GM19240 (cell line): Measurements from ENCODE around the gene VPS33B.
"Not testable (repeated sequence)": the region's sequence is repeated elsewhere in the genome, so short reads cannot be mapped to it uniquely, and the experiment has no call there.

Source experiments
- DNase-seq: peaks from one replicate; pipeline ENCODE4 v3.0.0; 2011; ENCODE audit warnings: low spot score; ENCODE audit not compliant: insufficient read length

VPS33B gene

DNA sequence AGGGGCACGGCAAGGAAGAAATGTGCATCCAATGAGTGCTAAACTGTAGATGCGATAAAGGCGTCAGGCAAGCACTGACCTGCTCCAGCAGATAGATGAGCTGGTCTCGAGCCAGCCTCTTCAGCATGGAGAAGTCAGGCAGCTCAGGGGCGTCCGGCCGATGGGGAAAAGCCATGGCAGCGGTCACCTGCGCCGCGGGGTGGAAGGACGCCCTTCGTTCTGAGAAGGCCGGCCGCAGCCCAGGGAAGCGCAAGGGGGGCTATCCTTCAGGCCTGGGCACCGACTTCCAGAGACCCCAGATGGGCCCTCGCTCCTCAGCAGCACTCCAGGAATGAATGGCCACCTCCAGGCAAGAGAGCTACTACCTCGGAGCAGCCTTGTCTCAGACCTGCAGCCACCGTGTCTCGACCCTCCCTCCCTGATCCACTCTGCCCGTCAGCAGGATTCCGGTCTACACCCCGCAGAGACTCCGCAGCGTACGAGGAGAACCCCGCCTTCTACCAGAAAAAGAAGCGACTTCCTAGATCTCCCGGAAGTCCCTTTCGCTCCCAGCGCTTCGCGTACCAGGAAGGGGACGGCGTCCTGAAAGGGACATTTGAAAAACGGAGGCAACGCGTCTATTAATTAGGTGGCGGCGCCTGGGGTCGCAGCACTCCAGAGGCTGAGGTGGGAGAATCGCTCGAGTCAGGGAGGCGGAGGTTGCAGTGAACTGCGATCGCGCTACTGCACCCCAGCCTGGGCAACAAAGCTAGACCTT is at the start of gene VPS33B:
Gene VPS33B, minus strand, starts transcription at position 520 of the 757 bp plus-strand sequence. Its CDS starts 345 bp downstream, at position 175.
- peak; percentile 27 for DNase-seq

DNA sequence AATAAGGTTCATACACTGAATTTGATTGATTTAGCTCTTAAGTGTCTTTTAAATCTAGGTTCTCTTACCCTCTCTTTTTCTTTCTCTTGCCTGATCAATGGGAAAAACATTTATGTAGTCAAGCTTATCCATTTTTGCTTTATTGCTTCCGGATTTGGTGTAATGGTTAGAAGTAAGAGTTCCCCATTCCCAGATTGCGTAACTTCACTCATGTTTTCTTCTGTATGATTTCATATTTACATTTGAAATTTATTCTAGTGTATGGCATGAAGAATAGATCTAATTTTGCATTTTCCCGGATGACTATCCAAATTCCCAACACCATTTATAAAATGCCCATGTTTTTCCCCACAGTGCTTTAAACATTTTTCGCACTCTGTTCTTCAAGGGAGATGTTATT is 49.8 kb upstream of the VPS33B start:
- DNase-seq = no peak

DNA sequence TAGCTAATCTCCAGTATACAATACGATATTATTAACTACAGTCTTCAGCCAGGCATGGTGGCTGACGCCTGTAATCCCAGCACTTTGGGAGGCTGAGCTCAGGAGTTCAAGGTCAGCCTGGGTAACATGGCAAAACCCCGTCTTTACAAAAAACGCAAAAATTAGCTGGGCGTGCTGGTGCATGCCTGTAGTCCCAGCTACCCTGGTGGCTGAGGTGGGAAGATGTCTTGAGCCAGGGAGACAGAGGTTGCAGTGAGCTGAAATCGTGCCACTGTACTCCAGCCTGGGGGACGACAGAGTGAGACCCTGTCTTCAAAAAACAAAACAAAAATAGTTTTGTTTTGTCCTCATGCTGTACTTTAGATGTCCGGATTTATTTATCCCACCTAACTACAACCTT is 48.5 kb upstream of the VPS33B start:
- DNase-seq = no peak

DNA sequence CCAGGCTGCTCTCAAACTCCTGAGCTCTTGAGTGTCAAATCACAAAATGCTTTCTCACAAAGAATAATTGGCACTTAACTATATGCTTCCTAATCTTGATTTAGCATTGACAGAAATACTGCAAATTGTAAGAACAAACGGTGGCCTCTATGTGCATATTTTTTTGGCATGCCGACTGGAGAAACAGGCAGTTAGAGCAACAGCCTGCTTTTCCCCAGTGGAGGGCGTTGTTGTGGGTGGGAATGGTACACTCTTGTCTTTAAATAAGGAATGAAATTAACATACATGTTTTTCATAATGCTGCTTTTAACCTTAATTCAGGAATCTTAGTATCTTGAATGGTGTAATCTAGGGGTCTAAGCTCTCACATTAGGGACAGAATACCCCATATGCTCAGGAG is 46.6 kb upstream of the VPS33B start:
- no peak for DNase-seq

DNA sequence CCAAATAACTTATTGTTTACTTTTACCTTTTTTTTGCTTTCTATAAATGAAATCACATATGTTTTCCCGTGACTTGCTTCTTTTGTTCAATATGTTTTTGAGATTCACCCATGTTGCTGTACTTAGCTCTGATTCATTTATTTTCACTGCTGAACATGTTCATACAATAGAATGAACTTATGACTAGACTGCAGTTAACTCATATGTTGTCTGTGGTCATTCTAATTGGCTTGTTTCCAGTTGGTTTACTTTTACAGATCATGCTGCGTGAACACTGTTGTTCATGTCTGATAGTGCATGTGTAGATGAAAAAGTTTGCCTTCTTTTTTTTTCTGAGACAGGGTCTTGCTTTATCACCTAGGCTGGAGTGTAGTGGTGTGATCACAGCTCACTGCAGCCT is 46.0 kb upstream of the VPS33B start:
- DNase-seq = no peak

DNA sequence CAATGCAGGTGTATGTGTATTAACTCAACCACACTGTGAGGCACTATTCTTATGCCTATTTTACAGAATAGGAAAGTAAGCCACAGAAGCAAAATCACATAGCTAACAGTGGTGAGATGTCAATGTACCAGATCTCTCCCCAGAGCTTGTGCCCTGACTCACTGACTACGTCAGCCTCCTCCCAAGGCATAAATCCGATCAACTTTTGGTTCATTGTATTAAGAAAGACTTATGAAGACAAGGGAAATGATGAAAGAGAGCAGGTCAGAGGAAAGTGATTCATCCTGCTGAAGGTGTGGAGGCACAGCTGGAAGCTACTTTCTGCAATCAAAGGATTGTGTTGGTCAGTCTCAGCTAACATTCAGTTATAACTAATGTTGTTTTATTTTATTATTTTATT is 44.6 kb upstream of the VPS33B start:
- no peak for DNase-seq

DNA sequence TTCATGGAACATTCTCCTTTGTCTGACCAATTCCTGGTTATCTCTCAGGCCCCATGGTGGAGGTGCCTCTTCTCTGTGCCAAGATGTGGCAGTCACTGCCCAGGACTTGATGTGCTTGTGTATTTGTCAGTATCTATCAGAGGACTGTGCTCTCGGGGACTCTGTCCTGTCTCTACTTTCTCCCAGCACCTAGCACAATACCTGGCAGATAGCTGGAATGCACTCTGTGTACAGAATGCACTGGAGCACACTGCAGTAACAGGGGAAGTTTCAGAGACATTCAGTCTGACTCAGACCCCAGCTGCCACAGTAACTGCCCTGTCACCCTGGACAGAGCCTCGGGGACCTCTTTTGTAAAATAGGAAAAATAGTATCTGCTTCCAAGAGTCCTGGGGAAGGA is 43.1 kb upstream of the VPS33B start:
- no peak for DNase-seq

DNA sequence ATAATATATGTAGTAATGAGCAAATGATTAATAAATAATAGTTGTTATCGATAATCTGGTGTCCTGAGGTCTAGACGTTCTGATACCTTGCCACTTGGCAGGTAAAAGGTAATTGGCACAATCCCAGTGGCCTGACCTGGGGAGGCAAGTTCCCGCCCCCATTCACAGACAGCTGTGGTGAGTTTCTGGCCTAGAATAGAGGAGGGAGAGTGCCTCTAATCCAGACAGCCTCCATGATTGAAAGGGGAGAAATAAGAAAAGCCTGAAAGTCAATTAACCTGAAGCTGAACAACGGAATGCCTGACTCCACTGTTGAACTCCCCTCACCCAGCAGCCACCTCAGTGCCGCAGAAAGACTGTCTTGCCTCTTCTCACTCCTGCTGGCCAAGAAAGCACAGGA is 39.6 kb upstream of the VPS33B start:
- no peak for DNase-seq

DNA sequence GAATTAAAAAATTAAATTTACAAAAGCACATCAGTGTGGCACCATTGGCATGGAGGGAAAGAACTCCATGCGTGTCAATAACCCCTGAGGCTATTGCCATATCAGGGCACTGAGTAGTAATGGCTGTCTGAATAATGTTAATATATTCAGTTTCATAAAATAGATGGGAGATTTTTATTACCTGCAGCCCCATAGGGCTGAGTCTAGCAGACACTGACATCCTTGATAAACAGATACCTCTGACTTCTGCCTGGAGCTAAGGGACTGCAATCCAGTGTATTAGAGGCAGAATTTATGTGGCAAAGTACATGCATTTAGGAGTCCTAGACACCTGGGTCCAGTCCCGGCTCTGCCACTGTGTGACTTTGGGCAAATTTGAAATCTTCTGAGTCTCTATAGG is 38.8 kb upstream of the VPS33B start:
- DNase-seq = no peak

DNA sequence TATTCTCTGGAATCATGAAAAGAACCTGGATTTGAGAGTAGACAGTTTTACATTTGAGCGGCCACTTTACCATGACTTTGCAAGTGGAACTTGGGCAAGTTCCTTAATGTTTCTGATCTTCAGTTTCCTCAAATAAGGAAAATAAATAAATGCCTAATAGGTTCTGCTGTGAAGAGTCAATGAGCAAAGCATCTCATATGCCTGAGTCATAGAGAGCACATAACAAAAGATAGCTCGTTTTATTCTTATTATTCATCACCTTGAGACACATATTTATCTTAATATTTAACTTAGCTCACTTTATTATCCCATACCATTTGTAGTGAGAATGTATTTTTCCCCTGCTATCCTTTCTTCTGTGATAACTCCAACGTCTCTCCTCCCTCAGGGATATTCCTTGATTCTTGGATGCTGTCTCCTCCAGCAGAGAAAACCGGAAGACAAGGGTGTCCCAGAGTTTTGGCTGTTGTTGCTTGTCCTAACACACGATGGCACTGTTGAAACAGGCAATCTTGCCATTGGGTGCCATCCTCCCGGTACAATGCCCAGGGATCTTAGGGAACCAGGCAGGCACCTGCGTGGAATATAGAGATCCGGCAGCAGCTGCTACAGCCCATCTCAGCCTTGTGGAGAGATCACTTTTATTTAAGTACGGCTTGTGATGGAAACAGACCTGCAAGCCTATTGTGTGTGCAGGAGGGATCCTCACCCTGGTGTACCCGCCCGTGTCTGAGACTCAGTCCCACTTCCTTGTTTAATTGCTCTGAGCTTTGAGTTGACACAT is 33.3 kb upstream of the VPS33B start:
- peak; percentile 50 for DNase-seq

DNA sequence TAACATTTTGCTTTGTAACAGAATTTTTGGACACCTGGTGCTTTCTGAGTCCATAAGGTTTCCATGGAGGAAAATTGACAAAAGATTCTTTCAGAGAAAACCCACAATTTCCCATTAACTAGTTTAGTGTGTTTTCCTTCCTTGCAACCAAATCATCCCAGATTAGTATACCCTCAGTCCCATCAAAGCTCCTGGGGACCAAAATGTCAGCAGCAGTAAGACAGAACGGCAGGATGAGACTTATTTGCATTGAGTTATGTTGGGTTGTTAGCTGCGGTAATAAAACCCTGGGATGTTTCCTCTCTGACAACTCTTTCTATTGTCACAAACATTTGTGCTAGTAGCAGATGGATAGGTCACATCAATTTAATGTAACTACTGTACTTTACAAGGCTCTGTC is 32.4 kb upstream of the VPS33B start:
- no peak for DNase-seq

DNA sequence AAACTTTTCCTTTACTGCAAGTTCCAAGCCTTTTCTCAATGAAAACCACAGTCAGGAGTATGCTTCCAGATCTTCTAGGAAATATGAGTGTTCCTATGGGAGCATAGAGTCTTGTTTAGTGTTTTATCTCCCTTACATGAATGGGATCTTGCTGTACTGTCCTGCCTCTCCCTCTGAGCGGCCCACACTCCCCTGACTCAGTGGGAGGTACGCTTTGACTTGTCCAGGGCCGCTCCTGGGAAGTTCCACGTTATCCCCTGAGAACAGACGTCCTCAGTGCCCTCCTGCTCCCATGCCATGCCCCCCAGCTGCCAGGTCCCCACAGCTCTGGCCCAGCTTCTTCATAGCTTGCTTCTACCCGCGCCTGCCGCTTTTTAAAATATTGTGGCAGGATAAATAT is 28.9 kb upstream of the VPS33B start:
- no peak for DNase-seq

DNA sequence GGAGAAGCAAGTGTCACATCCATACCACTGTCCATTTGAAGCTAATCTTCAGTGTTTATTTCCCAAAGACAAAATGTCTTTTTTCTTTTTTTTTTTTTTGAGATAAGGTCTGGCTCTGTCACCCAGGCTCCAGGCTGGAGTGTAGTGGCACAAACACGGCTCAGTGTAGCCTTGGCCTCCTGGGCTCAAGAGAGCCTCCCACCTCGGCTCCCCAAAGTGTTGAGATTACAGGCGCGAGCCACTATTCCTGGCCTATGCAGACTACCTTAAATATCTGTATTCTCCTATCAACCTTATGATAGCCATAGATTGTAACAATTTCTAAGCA is 27.7 kb upstream of the VPS33B start:
- DNase-seq = no peak

DNA sequence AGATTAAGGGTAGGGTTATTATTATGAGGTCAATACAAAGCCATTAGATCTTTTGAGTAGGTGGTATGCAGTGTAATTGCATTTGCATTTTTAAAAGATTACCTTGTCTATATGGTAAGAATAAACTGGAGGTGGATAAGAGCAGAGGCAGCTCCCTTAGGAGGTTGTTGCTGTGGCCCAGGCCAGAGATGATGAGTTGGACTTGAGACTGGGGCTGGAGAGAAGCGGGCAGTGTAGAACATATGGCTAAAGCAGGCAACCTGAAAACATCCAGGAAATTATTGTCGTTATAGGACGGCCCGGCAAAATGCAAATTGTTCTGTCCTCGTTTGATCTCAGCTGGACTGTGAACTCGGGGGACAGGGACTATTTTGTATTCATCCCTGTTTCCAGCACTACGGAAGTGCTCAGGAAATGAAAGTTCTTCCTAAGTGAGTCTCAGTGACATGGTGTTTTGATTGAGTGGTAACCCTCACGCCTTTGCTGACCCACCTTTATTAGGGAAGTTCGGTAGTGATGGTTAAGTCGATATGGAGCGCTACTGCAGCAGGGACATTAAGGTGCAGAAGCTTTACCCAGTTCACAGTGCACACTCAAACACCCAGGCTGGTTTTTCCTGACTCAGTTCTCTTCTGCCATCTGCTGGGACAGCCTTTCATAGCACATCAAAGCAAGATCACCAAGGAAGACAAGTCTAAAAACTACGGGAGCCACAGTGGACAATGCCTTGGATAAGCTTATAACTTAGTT is 27.2 kb upstream of the VPS33B start:
- peak; percentile 26 for DNase-seq

DNA sequence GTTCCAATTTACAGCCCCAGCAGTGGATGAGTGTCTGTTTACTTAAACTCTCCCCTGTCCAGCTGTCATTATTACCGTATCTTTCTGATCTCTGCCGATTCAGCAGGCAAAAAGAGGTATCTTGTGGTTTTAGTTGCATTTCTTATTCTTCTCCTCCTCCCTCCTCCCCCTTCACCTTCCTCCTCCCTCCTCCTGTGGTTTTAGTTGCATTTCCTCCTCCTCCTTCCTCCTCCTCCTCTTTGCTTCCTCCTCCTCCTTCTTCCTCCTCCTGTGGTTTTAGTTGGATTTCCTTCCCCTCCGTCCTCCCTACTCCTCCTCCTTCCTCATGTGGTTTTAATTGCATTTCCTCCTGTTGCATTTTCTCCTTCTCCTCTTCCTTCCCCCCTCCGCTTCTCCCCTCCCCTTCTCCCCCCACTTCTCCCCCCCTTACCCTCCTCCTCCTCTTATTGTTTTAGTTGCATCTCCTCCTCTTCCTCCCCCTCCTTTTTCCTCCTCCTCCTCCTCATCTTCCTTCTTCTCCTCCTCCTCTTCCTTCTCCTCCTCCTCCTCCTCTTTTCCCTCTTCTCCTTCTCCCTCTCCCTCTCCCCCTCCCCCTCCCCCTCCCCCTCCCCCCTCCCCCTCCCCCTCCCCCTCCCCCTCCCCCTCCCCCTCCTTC is 25.3 kb upstream of the VPS33B start:
- DNase-seq = no peak

DNA sequence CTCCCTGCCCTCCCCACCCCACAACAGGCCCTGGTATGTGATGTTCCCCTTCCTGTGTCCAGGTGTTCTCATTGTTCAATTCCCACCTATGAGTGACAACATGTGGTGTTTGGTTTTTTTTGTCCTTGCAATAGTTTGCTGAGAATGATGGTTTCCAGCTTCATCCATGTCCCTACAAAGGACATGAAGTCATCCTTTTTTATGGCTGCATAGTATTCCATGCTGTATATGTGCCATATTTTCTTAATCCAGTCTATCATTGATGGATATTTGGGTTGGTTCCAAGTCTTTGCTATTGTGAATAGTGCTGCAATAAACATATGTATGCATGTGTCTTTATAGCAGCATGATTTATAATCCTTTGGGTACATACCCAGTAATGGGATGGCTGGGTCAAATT is 23.7 kb upstream of the VPS33B start:
- DNase-seq = not testable (repeated sequence)

DNA sequence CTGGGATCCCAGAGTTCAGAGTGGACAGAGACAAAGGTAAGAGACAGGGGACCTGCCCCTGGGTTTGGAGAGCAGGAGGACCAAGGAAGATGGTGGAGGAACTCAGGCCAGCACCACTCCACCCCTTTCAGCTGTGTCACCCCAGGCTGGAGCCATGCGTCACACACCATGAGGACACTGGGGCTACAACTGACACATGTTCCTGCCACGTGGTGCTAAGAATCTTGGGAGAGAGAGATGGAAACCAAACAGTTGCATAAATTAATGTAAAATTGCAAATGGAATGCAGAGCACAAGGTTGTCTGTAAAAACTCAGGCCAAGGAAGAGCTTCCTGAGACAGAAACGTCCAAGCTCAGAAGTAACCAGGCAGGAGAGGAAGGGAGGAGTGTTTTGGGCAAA is 22.7 kb upstream of the VPS33B start:
- DNase-seq = no peak

DNA sequence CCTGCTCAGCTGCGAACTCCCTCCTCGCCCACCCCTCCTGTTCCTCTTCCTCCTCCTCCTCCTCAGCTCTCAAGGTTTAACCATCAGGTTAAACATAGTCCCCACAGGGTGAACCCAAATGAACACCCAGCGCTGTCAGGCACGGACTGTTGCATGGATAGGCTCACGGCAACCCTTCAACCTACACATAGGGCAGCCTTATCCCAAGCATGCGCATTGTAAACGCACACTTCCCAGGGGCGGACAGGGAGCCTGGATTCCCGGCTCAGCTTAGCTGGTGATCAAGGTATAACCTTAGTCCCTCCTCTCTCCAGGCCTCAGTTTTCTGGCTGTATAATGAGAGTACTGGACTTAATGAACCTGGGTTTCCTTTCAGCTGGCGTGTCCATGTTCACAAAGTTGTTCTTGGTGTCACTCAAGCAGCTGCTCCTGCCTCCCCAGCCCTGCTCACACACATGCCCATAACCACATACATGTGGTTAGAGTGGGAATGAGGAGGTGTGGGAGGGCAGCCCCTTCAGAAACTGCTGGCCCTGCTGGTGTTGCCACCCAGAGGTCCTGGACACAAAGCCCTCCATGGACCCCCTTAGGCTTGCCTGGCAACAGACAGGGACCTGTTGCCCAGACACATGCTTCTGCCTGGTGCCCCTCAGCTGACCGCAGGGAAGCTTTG is 20.9 kb upstream of the VPS33B start:
- no peak for DNase-seq

DNA sequence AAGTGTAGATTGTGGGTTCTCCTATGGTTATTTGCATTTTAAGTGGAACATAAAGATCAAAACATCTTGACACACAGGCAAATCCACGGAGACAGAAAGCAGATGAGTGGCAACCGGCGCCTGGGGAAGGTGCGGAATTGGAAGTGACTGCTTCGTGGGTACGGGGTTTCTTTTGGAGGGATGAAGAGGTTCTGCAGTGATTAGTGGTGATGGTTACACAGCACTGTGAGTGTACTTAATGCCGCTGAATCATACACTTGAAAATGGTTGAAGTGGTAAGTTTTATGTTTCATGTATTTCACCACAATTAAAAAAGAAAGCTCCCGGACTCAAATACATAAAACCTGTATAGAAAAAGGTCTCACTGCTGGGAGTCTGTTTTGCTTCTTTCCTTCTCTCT is 18.5 kb upstream of the VPS33B start:
- no peak for DNase-seq

DNA sequence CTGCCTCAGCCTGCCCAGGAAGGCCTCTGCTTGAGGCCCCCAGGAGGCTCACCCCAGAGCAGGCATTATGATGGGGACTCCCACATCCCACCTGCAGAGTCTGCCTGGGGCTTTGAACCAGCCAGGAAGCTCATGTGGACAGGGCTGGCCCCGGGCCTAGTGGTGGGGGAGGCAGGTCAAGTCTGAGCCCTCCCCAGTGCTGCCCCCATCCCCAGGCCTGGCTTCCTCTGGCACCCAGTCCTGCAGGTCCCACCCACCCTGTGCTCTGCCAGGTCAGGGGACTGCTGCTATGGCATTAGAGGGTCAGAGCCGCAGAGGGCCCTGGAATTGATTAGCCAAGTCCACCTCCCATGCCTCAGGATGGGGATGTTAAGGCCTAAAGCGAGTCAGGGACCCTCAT is 17.6 kb upstream of the VPS33B start:
- no peak for DNase-seq
